ENCODE measurements around the gene SPACA4. TPM values are rescaled to one million over a fixed set of nuclear protein-coding genes. Genes with fewer than 3 reads are reported as not detected.

SPACA4 gene
- total and polyA plus RNA-seq, 9 of the 15 experiments (the other 6 are each of a cell fraction or from before 2014, with no cell fraction given): not detected

- TF ChIP-seq CHD7 (IDR thresholded peaks at IDR 0.05; ENCODE audit: low read depth, low read length) (no peak), ZC3H4 (CRISPR knock-in tag; IDR thresholded peaks at IDR 0.05; ENCODE audit: borderline replicate concordance) (no peak), NFIC (IDR thresholded peaks at IDR 0.05) (peak; percentile 24; the same call in 1 of the 2 replicates), CGGBP1 (CRISPR knock-in tag; IDR thresholded peaks at IDR 0.05) (0 out of 2 replicates have a peak, but pooled peaks have one; percentile 60), RCOR1 (IDR thresholded peaks at IDR 0.05; ENCODE audit: borderline replicate concordance in 1 of 2, low read depth in 2 of 2, low read length in 2 of 2) (peak in 1 of 2 experiments; percentile 51; a peak in 1 of 4 replicates), COPS2 (conservative IDR thresholded peaks at IDR 0.05) (no peak), BCLAF1 (IDR thresholded peaks at IDR 0.05; ENCODE audit: borderline replicate concordance in 1 of 2, control insufficient read depth in 1 of 2, low read depth in 2 of 2, low read length in 1 of 2) (no peak), SLC30A9 (CRISPR knock-in tag; IDR thresholded peaks at IDR 0.05) (no peak), HMG20A (CRISPR knock-in tag; conservative IDR thresholded peaks at IDR 0.05) (no peak), PCBP1 (IDR thresholded peaks at IDR 0.05; ENCODE audit: low read depth, low read length, poor library complexity, severe bottlenecking) (no peak), SNAPC5 (CRISPR knock-in tag; IDR thresholded peaks at IDR 0.05) (no peak)
These were observed 28.1 kb downstream of the SPACA4 start (continued) for GRCh38 chr19:48634424-48635262.
